ENCODE results near the gene ABCA13. TPM values are rescaled to one million over a fixed set of nuclear protein-coding genes. Genes with fewer than 3 reads are reported as not detected.

The ABCA13 gene
- total and polyA plus RNA-seq, 2 experiments from 2014 or later: 0.21 to 0.50 TPM

- Histone ChIP-seq H3K27ac (no peak overlapping the region), H3K36me3 (no peaks in the 10 kb centered on the region), H3K9me3 (ENCODE audit: low read depth) (no peaks in the 10 kb centered on the region), H3K27me3 (no peaks in the 10 kb centered on the region), H3K4me3 (no peak overlapping the region), H3K4me1 (ENCODE audit: low read depth) (peaks cover 5% of the 10 kb centered on the region)
- DNase-seq (ENCODE audit: low read depth in 1 of 2, low spot score in 1 of 2): no peak
- TF ChIP-seq CTCF (IDR thresholded peaks at IDR 0.05; ENCODE audit: low read depth, low read length): no peak
Observed at GRCh38 chr7:48472640-48473039, 301.4 kb downstream of the ABCA13 start.

DNA sequence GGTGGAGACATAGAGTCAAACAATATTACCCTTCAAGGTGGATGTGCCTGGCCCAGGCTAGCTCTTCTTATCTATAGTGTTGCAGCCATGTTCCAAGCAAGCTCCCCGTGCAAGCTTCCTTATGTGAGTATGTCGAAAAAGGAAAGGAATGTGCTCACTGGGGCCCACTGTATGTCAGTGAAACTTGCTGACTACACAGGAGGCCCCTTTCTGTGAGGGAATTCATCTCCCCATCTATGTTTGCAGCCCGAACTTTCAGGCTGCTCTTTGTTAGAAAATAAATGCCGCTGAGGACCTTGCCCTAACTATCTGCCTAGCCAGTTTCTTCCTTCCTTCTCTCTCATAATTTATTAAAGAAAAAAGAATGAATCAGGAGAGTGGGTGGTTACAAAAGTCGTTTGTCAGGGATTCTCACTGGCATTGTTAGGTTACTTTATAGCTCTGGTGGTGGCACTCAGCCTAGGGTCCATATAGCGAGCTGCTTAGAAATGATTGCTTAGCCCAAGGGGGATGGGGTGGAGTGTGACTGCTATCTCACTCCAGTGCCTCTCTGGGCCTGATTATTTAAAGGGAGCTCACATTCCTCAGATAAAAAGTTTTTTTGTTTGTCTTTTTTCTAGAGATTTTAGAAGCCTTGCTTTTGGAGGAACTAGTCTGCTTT is 302.1 kb downstream of the ABCA13 start:
- Histone ChIP-seq H3K4me3 (no peak overlapping the region), H3K27ac (peak overlapping the region; percentile 6), H3K36me3 (no peaks in the 10 kb centered on the region), H3K4me1 (ENCODE audit: low read depth) (peaks cover 5% of the 10 kb centered on the region), H3K9me3 (ENCODE audit: low read depth) (no peaks in the 10 kb centered on the region), H3K27me3 (no peaks in the 10 kb centered on the region)
- no peak for DNase-seq (ENCODE audit: low read depth in 1 of 2, low spot score in 1 of 2)
- no peak for TF ChIP-seq CTCF (IDR thresholded peaks at IDR 0.05; ENCODE audit: low read depth, low read length)

GRCh38 chr7:48481235-48481634 is 310.0 kb downstream of the ABCA13 start:
- no peaks in the 10 kb centered on the region for H3K9me3 ChIP-seq (ENCODE audit: low read depth)
- no peak for TF ChIP-seq CTCF (IDR thresholded peaks at IDR 0.05; ENCODE audit: low read depth, low read length)

GRCh38 chr7:48497521-48497920 is 326.3 kb downstream of the ABCA13 start:
- no peak overlapping the region for H3K4me3 ChIP-seq
- TF ChIP-seq CTCF (IDR thresholded peaks at IDR 0.05; ENCODE audit: low read depth, low read length): no peak
- H3K36me3 ChIP-seq: no peaks in the 10 kb centered on the region
- DNase-seq (ENCODE audit: low read depth in 1 of 2, low spot score in 1 of 2): no peak
- no peaks in the 10 kb centered on the region for H3K9me3 ChIP-seq (ENCODE audit: low read depth)
- H3K27me3 ChIP-seq: no peaks in the 10 kb centered on the region
- no peaks in the 10 kb centered on the region for H3K4me1 ChIP-seq (ENCODE audit: low read depth)
- H3K27ac ChIP-seq: no peak overlapping the region

More at GRCh38 chr7:48481235-48481634, 310.0 kb downstream of the ABCA13 start:
- no peak overlapping the region for H3K27ac ChIP-seq
- no peaks in the 10 kb centered on the region for H3K27me3 ChIP-seq
- no peak for DNase-seq (ENCODE audit: low read depth in 1 of 2, low spot score in 1 of 2)
- H3K36me3 ChIP-seq: no peaks in the 10 kb centered on the region
- no peaks in the 10 kb centered on the region for H3K4me1 ChIP-seq (ENCODE audit: low read depth)
- no peak overlapping the region for H3K4me3 ChIP-seq

- H3K4me1 ChIP-seq (ENCODE audit: low read depth): no peaks in the 10 kb centered on the region
- no peaks in the 10 kb centered on the region for H3K27me3 ChIP-seq
- no peaks in the 10 kb centered on the region for H3K36me3 ChIP-seq
- TF ChIP-seq CTCF (IDR thresholded peaks at IDR 0.05; ENCODE audit: low read depth, low read length): no peak
- no peak overlapping the region for H3K27ac ChIP-seq
- DNase-seq (ENCODE audit: low read depth in 1 of 2, low spot score in 1 of 2): no peak
- no peak overlapping the region for H3K4me3 ChIP-seq
- H3K9me3 ChIP-seq (ENCODE audit: low read depth): no peaks in the 10 kb centered on the region
Observed at GRCh38 chr7:48502021-48502420, 330.8 kb downstream of the ABCA13 start.

All from cardiac muscle cell (in vitro differentiated cells and primary cell).